DOHH2 (cell line): Measurements from ENCODE around the gene PGBD5.

Experiments
- EZH2phosphoT487 ChIP-seq: fragments of 200-600 bp; sonication (generic); IDR thresholded peaks from 2 replicates; pipeline ENCODE4 v1.6.1; 2017; ENCODE audit warnings: borderline replicate concordance, mild to moderate bottlenecking, antibody characterized with exemption, low read length, moderate library complexity, mixed read lengths
- TF ChIP-seq, protein P1 (sequence below): fragments of 200-600 bp; sonication (generic); IDR thresholded peaks from one replicate; pipeline ENCODE4 v1.5.1; 2014; ENCODE audit warnings: antibody characterized with exemption, mild to moderate bottlenecking, low read depth, low read length; ENCODE audit not compliant: poor library complexity, severe bottlenecking

DNA sequence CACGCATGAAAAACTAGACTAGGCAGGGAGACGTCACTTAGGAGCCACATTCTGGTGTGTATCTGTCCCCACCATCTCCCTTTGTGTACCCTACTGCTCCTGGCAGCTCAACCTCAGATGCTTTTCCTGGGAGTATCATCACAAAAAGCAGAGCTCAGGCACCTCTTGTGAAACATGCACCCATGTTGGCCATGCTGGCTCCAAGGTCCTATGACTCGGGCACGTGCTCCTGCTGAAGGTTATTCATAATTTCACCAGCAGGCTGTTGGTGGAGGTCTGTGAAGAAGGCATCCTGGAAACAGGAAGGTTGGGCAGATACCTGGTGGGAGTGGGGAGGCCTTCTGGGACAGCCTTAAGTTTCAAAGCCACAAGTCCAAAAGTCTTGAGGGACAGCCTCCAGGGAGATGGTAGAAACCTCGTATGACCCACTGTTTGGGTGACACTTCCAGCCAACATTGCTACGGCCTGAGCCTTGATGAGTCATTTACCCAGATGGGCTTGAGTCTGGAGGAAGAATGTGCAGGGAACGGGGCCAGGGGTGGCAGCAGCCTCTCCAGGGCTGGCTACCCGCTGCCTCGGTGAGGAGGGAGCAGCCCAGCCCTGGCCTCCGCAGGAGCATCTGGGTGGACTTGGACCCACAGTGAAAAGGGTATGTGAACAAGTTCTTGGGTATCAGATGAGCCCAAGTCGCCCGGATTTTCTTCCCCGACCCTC lies 75.8 kb downstream of the PGBD5 start:
- TF ChIP-seq, protein P1, sequence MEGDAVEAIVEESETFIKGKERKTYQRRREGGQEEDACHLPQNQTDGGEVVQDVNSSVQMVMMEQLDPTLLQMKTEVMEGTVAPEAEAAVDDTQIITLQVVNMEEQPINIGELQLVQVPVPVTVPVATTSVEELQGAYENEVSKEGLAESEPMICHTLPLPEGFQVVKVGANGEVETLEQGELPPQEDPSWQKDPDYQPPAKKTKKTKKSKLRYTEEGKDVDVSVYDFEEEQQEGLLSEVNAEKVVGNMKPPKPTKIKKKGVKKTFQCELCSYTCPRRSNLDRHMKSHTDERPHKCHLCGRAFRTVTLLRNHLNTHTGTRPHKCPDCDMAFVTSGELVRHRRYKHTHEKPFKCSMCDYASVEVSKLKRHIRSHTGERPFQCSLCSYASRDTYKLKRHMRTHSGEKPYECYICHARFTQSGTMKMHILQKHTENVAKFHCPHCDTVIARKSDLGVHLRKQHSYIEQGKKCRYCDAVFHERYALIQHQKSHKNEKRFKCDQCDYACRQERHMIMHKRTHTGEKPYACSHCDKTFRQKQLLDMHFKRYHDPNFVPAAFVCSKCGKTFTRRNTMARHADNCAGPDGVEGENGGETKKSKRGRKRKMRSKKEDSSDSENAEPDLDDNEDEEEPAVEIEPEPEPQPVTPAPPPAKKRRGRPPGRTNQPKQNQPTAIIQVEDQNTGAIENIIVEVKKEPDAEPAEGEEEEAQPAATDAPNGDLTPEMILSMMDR: no peak
- no peak for TF ChIP-seq EZH2phosphoT487
